ENCODE data around the gene PPARGC1A.
A peak's percentile ranks its signal among the peaks of the same experiment; 100 is the strongest.

Gene PPARGC1A

GRCh38 chr4:23855912-23856605 lies 33.8 kb downstream of the PPARGC1A start:
- DNase-seq (ENCODE audit: low read depth), result peak; percentile 43

GRCh38 chr4:23853986-23854660 lies 35.7 kb downstream of the PPARGC1A start:
- no peak for DNase-seq (ENCODE audit: low read depth)
- no peak overlapping the region for H3K4me3 ChIP-seq (ENCODE audit: control insufficient read depth, low read depth, low read length)
- TF ChIP-seq CTCF (conservative IDR thresholded peaks at IDR 0.05; ENCODE audit: control insufficient read depth, insufficient read depth, low read depth, low read length), result no peak

More at GRCh38 chr4:23855912-23856605, 33.8 kb downstream of the PPARGC1A start:
- no peak overlapping the region for H3K4me3 ChIP-seq (ENCODE audit: control insufficient read depth, low read depth, low read length)
- no peak for TF ChIP-seq CTCF (conservative IDR thresholded peaks at IDR 0.05; ENCODE audit: control insufficient read depth, insufficient read depth, low read depth, low read length)

GRCh38 chr4:23851464-23851863 lies 38.4 kb downstream of the PPARGC1A start:
- no peak for DNase-seq (ENCODE audit: low read depth)
- TF ChIP-seq CTCF (conservative IDR thresholded peaks at IDR 0.05; ENCODE audit: control insufficient read depth, insufficient read depth, low read depth, low read length), result no peak
- H3K4me3 ChIP-seq (ENCODE audit: control insufficient read depth, low read depth, low read length), result no peak overlapping the region

GRCh38 chr4:23847158-23847557 lies 42.7 kb downstream of the PPARGC1A start:
- DNase-seq (ENCODE audit: low read depth), result no peak
- H3K4me3 ChIP-seq (ENCODE audit: control insufficient read depth, low read depth, low read length), result no peak overlapping the region
- no peak for TF ChIP-seq CTCF (conservative IDR thresholded peaks at IDR 0.05; ENCODE audit: control insufficient read depth, insufficient read depth, low read depth, low read length)

GRCh38 chr4:23844961-23845360 lies 44.9 kb downstream of the PPARGC1A start:
- no peak overlapping the region for H3K4me3 ChIP-seq (ENCODE audit: control insufficient read depth, low read depth, low read length)
- TF ChIP-seq CTCF (conservative IDR thresholded peaks at IDR 0.05; ENCODE audit: control insufficient read depth, insufficient read depth, low read depth, low read length), result no peak
- no peak for DNase-seq (ENCODE audit: low read depth)

GRCh38 chr4:23839279-23839678 lies 50.6 kb downstream of the PPARGC1A start:
- TF ChIP-seq CTCF (conservative IDR thresholded peaks at IDR 0.05; ENCODE audit: control insufficient read depth, insufficient read depth, low read depth, low read length), result no peak
- DNase-seq (ENCODE audit: low read depth), result no peak
- H3K4me3 ChIP-seq (ENCODE audit: control insufficient read depth, low read depth, low read length), result no peak overlapping the region
